22Rv1 (cell line): ENCODE measurements around the gene PER3.
A peak's percentile ranks its signal among the peaks of the same experiment; 100 is the strongest.

Source experiments
- H3K27ac ChIP-seq: fragments of 450-650 bp; 2 replicates; pipeline ENCODE4 v1.5.1; 2017
- CTCF ChIP-seq: fragments of 450-650 bp; IDR thresholded peaks from 2 replicates; pipeline ENCODE4 v1.5.1; 2017; ENCODE audit warnings: mild to moderate bottlenecking
- ZFX ChIP-seq: fragments of 450-650 bp; IDR thresholded peaks from 2 replicates; pipeline ENCODE4 v1.6.1; 2017; ENCODE audit warnings: antibody characterized with exemption, borderline replicate concordance

PER3 gene

DNA sequence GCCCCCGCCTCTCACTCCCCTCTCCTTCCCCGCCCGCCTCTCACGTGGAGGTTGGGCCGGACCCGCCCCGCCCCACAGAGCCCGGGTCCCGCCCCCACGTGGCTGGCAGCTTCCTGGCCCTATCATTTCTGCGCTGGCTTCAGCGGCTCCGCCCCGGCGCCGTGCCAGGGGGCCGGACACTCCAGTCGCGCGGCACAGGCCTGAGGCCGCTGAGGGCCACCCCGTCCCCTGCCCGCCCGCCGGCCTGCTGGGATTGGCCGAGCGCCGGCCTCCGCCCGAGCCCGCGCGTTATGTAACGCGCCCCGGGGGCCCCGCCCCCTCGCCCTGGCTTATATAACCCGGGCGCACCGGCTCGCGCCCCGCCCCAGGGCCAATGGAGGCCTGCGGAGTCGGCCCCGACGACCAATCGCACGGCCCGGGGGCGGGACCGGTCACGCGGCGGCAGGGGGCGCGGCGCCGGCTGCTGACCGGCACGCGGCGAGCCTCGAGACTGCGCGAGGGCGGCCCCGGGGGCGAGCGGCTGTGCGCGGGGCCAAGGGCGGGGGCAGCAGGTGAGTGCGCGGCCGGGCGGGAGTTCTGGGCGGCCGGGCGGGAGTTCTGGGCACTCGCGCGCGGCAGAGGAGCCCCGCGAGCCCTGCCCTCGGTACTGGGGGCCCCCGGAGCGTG, at the start of gene PER3:
TSS of gene PER3 (plus strand) at position 466 of the 666 bp plus-strand sequence. CDS start 587 bp downstream, outside the sequence.
- H3K27ac ChIP-seq: peak within 1 kb of the TSS; percentile 61
- TF ChIP-seq ZFX (no peak), CTCF (no peak)

- TF ChIP-seq ZFX (no peak), CTCF (no peak)
- H3K27ac ChIP-seq: no peak overlapping the region
Measured at GRCh38 chr1:7738044-7738443, 46.0 kb upstream of the PER3 start.

DNA sequence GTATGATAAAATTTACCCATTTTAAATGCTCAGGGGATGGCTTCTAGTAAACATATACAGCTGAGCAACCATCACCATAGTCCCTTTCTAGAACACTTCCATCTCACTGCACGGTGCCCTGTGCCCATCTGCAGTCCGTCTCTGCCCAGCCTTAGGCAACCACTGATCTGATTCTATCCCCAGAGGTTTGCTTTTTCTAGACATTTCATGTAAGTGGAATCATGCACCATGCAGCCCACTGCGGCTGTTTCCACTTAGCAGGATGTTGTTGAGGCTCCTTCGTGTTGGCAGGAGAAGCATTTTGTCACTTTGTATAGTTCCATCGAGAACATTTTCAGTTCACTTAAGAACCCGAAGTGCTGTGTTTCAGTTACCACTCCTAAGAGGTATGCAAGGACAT, 40.7 kb upstream of the PER3 start:
- H3K27ac ChIP-seq: no peak overlapping the region
- TF ChIP-seq ZFX (no peak), CTCF (no peak)

- no peak for TF ChIP-seq ZFX
- TF ChIP-seq CTCF: no peak
- H3K27ac ChIP-seq: no peak overlapping the region
Measured at GRCh38 chr1:7744882-7745281, 39.2 kb upstream of the PER3 start.

- TF ChIP-seq CTCF (no peak), ZFX (no peak)
- no peak overlapping the region for H3K27ac ChIP-seq
Measured at GRCh38 chr1:7745783-7746182, 38.3 kb upstream of the PER3 start.

DNA sequence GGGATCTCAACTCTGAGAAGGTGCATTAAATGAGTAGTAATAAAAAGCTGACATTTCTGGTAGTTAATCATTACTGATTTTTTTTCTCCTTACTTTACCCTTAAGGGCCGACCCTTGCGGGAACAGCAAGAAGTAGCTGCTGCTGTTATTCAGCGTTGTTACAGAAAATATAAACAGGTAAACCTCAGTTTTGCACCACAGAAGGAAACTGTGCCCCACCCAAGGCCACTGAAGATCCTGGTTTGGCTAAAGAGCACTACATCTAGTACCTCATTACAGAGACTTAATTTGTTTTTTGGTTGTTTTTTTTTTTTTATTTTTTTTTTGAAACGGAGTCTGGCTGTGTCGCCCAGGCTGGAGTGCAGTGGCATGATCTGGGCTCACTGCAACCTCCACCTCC, 36.5 kb upstream of the PER3 start:
- no peak overlapping the region for H3K27ac ChIP-seq
- TF ChIP-seq ZFX (no peak), CTCF (no peak)

DNA sequence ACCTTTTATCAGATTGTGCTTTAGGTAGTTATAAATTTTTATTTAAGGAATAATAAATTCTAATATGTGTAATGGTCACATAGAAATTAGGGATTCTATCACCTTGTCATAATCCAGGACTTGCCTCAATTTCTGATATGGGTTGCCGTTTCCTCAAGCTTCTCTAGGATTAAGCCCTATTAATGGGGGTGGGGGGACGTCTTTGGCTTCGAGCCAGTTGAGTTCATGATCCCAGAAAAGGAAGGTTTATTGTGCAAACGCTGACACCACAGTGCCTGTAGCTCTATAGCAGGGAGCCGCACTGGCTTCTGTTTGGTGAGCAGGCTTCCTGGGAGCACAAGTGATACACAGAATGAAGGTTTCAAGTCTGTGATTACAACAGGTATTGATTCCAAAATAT, 35.0 kb upstream of the PER3 start:
- no peak overlapping the region for H3K27ac ChIP-seq
- TF ChIP-seq ZFX: no peak
- no peak for TF ChIP-seq CTCF
